GM13976 (cell line): ENCODE results near the gene APOM.

Source experiments
- DNase-seq: peaks from one replicate; pipeline ENCODE4 v3.0.0; 2012; ENCODE audit warnings: low spot score
- in situ Hi-C: fragments of 300-500 bp; cut with MboI; formaldehyde crosslinking; loops from one replicate; pipeline ENCODE4 v1.12.0; 2022; ENCODE audit warnings: low sequenced_read_pairs, mixed read lengths, inconsistent platforms; ENCODE audit not compliant: unreplicated experiment
- TF ChIP-seq, protein P1 (sequence below): IDR thresholded peaks from 2 replicates; pipeline ENCODE4 v1.5.1; 2012; ENCODE audit warnings: borderline replicate concordance, mild to moderate bottlenecking; ENCODE audit not compliant: insufficient read depth; ENCODE audit errors: extremely low read depth, missing control alignments, control extremely low read depth

The APOM gene

DNA sequence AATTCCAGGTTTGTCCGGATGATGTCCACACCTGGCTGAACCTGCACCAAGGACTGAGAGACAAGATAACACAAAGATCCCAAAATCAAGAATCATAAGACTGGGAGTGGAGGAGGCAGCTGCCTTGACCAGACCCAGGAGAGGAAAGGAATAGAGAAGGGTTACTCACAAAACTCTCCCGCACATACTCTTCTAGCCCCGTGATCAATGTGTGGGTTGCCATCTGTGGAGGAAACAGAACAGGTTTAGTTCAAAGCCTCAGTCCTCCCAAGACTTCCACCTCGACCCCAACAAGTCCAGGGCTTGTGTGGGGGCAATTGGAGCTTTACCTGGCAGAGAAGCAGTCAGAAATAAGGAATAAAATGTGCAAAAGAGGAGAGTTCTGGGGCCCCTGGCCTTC lies 14.3 kb upstream of the APOM start:
- in situ Hi-C loops = no loop called here
- TF ChIP-seq, protein P1, sequence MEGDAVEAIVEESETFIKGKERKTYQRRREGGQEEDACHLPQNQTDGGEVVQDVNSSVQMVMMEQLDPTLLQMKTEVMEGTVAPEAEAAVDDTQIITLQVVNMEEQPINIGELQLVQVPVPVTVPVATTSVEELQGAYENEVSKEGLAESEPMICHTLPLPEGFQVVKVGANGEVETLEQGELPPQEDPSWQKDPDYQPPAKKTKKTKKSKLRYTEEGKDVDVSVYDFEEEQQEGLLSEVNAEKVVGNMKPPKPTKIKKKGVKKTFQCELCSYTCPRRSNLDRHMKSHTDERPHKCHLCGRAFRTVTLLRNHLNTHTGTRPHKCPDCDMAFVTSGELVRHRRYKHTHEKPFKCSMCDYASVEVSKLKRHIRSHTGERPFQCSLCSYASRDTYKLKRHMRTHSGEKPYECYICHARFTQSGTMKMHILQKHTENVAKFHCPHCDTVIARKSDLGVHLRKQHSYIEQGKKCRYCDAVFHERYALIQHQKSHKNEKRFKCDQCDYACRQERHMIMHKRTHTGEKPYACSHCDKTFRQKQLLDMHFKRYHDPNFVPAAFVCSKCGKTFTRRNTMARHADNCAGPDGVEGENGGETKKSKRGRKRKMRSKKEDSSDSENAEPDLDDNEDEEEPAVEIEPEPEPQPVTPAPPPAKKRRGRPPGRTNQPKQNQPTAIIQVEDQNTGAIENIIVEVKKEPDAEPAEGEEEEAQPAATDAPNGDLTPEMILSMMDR = no peak
- DNase-seq = no peak

DNA sequence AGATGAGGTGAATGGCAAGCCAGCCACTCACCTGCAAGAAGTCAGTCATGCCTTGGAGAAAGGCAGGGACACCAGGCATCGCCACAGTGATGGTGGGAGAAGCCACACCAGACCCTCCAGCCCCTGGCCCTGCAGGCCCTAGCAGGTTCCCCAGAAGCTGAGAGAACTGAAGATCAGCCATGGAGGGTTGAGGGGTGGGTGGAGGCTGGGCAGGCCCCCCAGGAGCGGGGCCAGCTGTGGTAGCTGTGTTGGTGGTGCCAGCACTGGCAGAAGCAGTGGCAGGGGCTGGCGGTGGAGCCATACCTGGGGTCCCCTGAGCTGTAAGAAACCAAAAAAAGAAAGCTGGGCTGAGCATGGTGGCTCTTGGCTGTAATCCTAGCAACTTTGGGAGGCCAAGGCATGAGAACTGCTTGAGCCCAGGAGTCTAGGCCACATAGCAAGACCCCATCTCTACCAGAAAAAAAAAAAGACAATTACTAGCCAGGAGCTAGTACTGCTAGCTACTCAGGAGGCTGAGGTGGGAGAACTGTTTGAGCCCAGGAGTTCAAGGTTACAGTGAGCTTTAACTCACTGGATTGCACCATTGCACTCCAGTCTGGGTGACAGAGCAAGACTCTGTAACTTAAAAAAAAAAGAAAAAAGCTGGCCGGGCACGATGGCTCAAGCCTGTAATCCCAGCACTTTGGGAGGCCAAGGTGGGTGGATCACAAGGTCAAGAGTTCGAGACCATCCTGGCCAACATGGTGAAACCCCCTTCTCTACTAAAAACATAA lies 12.7 kb upstream of the APOM start:
- no peak for DNase-seq
- in situ Hi-C loops = no loop called here
- TF ChIP-seq, protein P1 = no peak

DNA sequence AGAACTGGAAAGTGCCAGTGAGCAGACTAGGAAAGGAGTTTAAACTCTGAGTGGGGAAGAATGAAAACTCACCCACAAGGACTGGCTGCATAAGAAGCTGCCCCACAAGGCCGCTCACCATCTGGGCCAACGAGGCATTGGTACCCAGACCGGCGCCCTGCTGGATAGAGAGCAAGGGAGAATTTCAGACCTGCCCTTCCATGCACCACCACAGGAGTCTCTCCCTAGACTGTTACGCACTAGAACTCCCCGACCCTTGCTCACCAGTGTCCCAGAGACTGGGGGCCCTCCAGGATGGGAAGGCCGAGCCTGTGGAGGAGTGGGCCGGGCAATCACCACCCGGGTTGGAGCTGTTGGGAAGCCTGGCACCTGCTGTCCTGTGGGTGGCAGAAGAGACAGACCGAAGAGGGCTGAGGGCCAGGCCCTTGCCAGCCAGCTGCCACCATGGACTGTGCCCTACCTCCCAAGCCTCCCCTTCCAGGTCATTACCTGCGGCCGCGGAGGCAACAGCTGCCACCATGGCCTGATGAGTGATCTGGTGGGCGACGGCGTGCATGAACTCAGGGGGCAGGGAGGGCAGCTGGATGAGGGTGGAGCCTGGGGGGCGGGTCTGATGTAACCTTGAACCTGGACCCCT lies 11.8 kb upstream of the APOM start:
- DNase-seq = no peak
- in situ Hi-C loops = no loop called here
- TF ChIP-seq, protein P1 = no peak

DNA sequence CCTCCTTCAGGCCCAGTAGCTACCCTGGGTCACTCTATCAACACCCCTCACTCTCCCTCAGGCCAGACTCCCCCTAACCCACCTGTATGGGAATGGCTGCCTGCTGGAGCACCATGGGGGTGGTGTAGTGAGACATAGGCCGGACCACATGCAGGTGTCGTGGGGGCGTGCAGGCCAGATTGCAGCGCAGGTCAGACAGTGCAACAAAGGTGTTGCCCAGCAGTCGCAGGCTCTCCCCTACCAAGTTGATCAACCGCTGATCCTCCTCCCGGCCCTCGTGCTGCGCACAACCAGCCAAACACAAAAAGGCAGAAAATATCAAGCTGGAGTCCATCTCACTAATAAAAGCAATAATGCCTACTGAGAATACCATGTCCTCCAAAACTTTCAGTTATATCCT lies 10.4 kb upstream of the APOM start:
- in situ Hi-C loops = no loop called here
- no peak for DNase-seq
- TF ChIP-seq, protein P1 = no peak

DNA sequence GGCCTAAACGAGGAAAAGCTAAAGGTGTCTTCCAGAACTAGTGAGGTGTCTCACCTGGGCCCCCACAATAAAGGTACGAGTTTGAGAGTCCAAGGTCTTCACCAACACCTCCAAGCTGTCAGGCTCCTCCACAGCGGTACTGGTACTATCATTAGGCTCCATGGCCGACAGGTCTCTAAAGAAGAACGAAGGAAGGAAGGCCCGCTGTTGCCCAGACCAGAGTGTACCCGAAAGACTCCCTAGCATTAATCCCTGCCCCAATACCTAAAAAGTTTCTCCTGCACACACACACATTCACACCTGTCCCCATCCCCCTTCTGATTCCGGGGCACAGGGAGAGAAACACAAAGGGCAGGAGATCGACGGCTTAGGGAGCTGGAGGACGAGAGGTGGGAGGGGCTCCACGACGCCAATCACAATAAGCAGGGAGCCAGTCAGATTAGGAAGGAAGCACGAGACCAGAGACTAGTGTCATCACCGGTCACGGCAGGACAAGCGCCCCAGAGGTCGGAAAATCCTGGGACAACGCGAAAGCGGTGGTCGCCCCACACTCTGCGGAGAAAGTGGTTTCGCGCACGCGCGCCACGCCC lies 4.0 kb upstream of the APOM start:
- in situ Hi-C loops = no loop called here
- peak; percentile 73 for DNase-seq
- TF ChIP-seq, protein P1 = no peak

DNA sequence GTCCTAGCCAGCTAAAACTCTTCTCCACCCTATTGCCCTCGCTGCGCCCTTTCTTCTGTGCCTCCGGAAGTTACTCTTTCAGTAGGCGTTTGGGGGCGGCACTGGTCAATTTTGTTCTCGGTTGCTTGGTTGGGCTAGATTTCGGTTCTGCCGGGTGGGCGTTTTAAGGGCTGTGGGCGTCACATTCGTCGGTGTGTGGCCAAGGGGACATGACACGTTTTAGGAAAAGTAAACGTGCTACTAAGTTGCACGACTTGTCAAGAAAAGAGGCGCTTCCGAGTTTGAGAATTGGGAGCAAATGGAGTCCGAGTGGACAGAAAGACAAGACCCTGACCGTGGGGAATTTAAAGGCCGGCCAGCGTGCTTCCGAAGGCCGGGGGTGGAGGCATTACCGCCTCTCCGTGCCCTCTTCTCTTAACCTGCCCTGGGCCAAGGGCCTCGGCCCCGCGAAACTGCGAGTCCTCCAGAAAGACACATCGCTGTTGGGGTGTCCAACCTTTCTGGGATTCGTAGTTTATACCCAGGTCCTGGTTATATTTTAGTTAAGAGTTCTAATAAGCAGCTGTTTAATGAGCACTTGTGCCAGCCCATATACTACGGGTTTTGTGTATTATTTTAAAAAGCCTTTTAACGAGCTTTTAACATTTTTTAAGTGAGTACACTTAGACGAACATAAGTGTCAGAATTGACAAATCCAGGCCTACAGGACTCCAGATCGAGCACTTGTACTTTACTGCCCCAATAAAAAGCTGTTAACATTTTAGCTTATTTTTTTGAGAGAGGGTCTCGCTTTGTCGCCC lies 2.6 kb upstream of the APOM start:
- TF ChIP-seq, protein P1 = no peak
- in situ Hi-C loops = no loop called here
- DNase-seq = peak; percentile 92
